ENCODE measurements around the gene PPM1F.
"Not testable (repeated sequence)": the region's sequence is repeated elsewhere in the genome, so short reads cannot be mapped to it uniquely, and the experiment has no call there.

Gene PPM1F

GRCh38 chr22:21904250-21904789 is 48.3 kb downstream of the PPM1F start:
- Histone ChIP-seq H3K27me3 (no peaks in the 10 kb centered on the region), H3K27ac (no peak overlapping the region), H3K9me3 (no peaks in the 10 kb centered on the region), H3K4me3 (no peak overlapping the region), H3K4me1 (no peaks in the 10 kb centered on the region), H3K36me3 (peaks cover 0 to 10% (median 0%) of the 10 kb centered on the region in 3 donors)
- intact Hi-C loops (cut with DNase I; ENCODE audit: low total_unique reads) = no loop called here
- no peak for DNase-seq
- no peak for TF ChIP-seq CTCF (IDR thresholded peaks at IDR 0.05)

GRCh38 chr22:21903283-21903682 is 49.4 kb downstream of the PPM1F start:
- no peaks in the 10 kb centered on the region for H3K4me1 ChIP-seq
- no peak for DNase-seq
- no peaks in the 10 kb centered on the region for H3K9me3 ChIP-seq
- H3K27me3 ChIP-seq = no peaks in the 10 kb centered on the region
- H3K4me3 ChIP-seq = no peak overlapping the region
- TF ChIP-seq CTCF (IDR thresholded peaks at IDR 0.05) = no peak
- peaks cover 0 to 10% (median 0%) of the 10 kb centered on the region in 3 donors for H3K36me3 ChIP-seq
- no peak overlapping the region for H3K27ac ChIP-seq
- intact Hi-C loops (cut with DNase I; ENCODE audit: low total_unique reads) = no loop called here

GRCh38 chr22:21902296-21903087 is 50.2 kb downstream of the PPM1F start:
- intact Hi-C loops (cut with DNase I; ENCODE audit: low total_unique reads) = no loop called here

GRCh38 chr22:21898354-21898896 is 54.2 kb downstream of the PPM1F start:
- intact Hi-C loops (cut with DNase I; ENCODE audit: low total_unique reads) = no loop called here
- Histone ChIP-seq H3K4me3 (no peak overlapping the region), H3K36me3 (no peaks in the 10 kb centered on the region), H3K27me3 (no peaks in the 10 kb centered on the region), H3K27ac (no peak overlapping the region), H3K4me1 (no peaks in the 10 kb centered on the region), H3K9me3 (no peaks in the 10 kb centered on the region)
- TF ChIP-seq CTCF (IDR thresholded peaks at IDR 0.05) = no peak
- no peak for DNase-seq

More at GRCh38 chr22:21902296-21903087, 50.2 kb downstream of the PPM1F start:
- Histone ChIP-seq H3K27ac (no peak overlapping the region), H3K4me1 (no peaks in the 10 kb centered on the region), H3K27me3 (no peaks in the 10 kb centered on the region), H3K4me3 (no peak overlapping the region), H3K36me3 (peaks cover 0 to 10% (median 0%) of the 10 kb centered on the region in 3 donors), H3K9me3 (no peaks in the 10 kb centered on the region)
- no peak for TF ChIP-seq CTCF (IDR thresholded peaks at IDR 0.05)
- no peak for DNase-seq

- intact Hi-C loops (cut with DNase I; ENCODE audit: low total_unique reads) = no loop called here
- no peak for DNase-seq
- no peaks in the 10 kb centered on the region for H3K27me3 ChIP-seq
- no peaks in the 10 kb centered on the region for H3K36me3 ChIP-seq
- no peaks in the 10 kb centered on the region for H3K4me1 ChIP-seq
- no peak overlapping the region for H3K27ac ChIP-seq
- no peak for TF ChIP-seq CTCF (IDR thresholded peaks at IDR 0.05)
- no peaks in the 10 kb centered on the region for H3K9me3 ChIP-seq
- no peak overlapping the region for H3K4me3 ChIP-seq
Observed at GRCh38 chr22:21896951-21897513, 55.6 kb downstream of the PPM1F start.

- H3K4me3 ChIP-seq; H3K4me1 ChIP-seq; H3K27ac ChIP-seq; H3K9me3 ChIP-seq; intact Hi-C loops (cut with DNase I; ENCODE audit: low total_unique reads); H3K27me3 ChIP-seq; H3K36me3 ChIP-seq; DNase-seq: not testable (repeated sequence)
Observed at GRCh38 chr22:21896275-21896674, 56.4 kb downstream of the PPM1F start.

Measured in tibial artery (tissue), 4 donors.